ENCODE measurements around the gene ZNF76.
"Not testable (repeated sequence)": the region's sequence is repeated elsewhere in the genome, so short reads cannot be mapped to it uniquely, and the experiment has no call there.

ZNF76 gene

GRCh38 chr6:35305117-35305516 is 45.6 kb downstream of the ZNF76 start:
- DNase-seq, result no peak

GRCh38 chr6:35307138-35307537 is 47.6 kb downstream of the ZNF76 start:
- not testable (repeated sequence) for DNase-seq

GRCh38 chr6:35308543-35308942 is 49.0 kb downstream of the ZNF76 start:
- DNase-seq, result not testable (repeated sequence)

- DNase-seq, result no peak
Measured at GRCh38 chr6:35309611-35310264, 50.2 kb downstream of the ZNF76 start.

- no peak for DNase-seq
Measured at GRCh38 chr6:35310265-35310831, 50.8 kb downstream of the ZNF76 start.

- no peak for DNase-seq
Measured at GRCh38 chr6:35311390-35312075, 52.0 kb downstream of the ZNF76 start.

- DNase-seq, result no peak
Measured at GRCh38 chr6:35312076-35312800, 52.7 kb downstream of the ZNF76 start.

GRCh38 chr6:35312807-35313206 is 53.3 kb downstream of the ZNF76 start:
- DNase-seq, result no peak

- no peak for DNase-seq
Measured at GRCh38 chr6:35317483-35318195, 58.1 kb downstream of the ZNF76 start.

GRCh38 chr6:35318196-35319171 is 58.9 kb downstream of the ZNF76 start:
- peak; percentile 4 for DNase-seq

- DNase-seq, result no peak
Measured at GRCh38 chr6:35319346-35320030, 60.0 kb downstream of the ZNF76 start.

- no peak for DNase-seq
Measured at GRCh38 chr6:35320031-35320410, 60.5 kb downstream of the ZNF76 start.

- DNase-seq, result no peak
Measured at GRCh38 chr6:35321091-35321490, 61.6 kb downstream of the ZNF76 start.

- DNase-seq, result no peak
Measured at GRCh38 chr6:35327349-35328027, 68.0 kb downstream of the ZNF76 start.

GRCh38 chr6:35328108-35328723 is 68.7 kb downstream of the ZNF76 start:
- no peak for DNase-seq

- not testable (repeated sequence) for DNase-seq
Measured at GRCh38 chr6:35328965-35329364, 69.4 kb downstream of the ZNF76 start.

- no peak for DNase-seq
Measured at GRCh38 chr6:35330541-35331119, 71.1 kb downstream of the ZNF76 start.

GRCh38 chr6:35332074-35332887 is 72.7 kb downstream of the ZNF76 start:
- DNase-seq, result peak; percentile 24

GRCh38 chr6:35341557-35341956 is 82.0 kb downstream of the ZNF76 start:
- DNase-seq, result no peak

All from NCI-H1417 treated with DMSO at 0.1 percent for 48 hours (cell line).